Measurements from ENCODE around the gene CRKL. TPM values are rescaled to one million over a fixed set of nuclear protein-coding genes. Genes with fewer than 3 reads are reported as not detected.

CRKL gene
- total and polyA plus RNA-seq, 11 donors, result 22.4 to 64.2 (median 52.9) TPM

DNA sequence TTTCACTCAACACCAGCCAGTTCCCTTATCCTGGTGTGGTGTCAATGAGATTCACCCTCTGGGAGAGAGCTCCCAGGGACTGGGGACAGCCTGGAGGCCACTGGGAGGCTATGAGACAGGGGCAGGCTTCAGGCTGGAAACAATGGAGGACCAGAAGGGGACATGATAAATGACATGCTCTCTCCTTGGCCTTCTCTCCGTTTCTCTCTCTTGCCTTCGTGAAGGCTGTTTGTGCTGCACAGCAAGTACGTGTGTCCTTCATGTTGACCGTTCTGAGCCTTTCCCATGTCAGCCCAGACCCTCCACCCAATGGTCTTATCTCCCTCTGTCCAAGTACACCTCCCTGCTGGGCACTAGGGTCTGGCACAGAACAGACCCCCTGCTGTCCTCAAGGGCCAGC lies 63.3 kb downstream of the CRKL start:
- H3K4me3 ChIP-seq, result no peak overlapping the region
- peaks cover 0 to 3% (median 0%) of the 10 kb centered on the region in 9 donors for H3K27me3 ChIP-seq
- no peak for DNase-seq
- no peak for ATAC-seq
- peaks cover 0 to 17% (median 6%) of the 10 kb centered on the region in 9 donors for H3K36me3 ChIP-seq
- intact Hi-C loops (cut with DNase I), result loop anchor here in 3 of 10 donors (2.0 to 10.0 kb wide), 7 partner anchors 20 to 126 kb away; partner anchors contain the start of genes CRKL (in 1 of the 3), PI4KA (in 1 of the 3) and SNAP29 (in 1 of the 3)
- H3K9me3 ChIP-seq, result peaks cover 0 to 13% (median 2%) of the 10 kb centered on the region in 12 donors
- TF ChIP-seq, protein P1, sequence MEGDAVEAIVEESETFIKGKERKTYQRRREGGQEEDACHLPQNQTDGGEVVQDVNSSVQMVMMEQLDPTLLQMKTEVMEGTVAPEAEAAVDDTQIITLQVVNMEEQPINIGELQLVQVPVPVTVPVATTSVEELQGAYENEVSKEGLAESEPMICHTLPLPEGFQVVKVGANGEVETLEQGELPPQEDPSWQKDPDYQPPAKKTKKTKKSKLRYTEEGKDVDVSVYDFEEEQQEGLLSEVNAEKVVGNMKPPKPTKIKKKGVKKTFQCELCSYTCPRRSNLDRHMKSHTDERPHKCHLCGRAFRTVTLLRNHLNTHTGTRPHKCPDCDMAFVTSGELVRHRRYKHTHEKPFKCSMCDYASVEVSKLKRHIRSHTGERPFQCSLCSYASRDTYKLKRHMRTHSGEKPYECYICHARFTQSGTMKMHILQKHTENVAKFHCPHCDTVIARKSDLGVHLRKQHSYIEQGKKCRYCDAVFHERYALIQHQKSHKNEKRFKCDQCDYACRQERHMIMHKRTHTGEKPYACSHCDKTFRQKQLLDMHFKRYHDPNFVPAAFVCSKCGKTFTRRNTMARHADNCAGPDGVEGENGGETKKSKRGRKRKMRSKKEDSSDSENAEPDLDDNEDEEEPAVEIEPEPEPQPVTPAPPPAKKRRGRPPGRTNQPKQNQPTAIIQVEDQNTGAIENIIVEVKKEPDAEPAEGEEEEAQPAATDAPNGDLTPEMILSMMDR (IDR thresholded peaks at IDR 0.05), result no peak
- TF ChIP-seq POLR2A (IDR thresholded peaks at IDR 0.05), result no peak
- peak overlapping the region in 1 of 12 donors; percentile 94 for H3K27ac ChIP-seq
- H3K4me1 ChIP-seq, result peaks cover 7 to 39% (median 25%) of the 10 kb centered on the region in 12 donors
- WGBS, 4 donors, result 88 to 94% (median 91%) methylated on average over 4 of the region's 4 CpGs

DNA sequence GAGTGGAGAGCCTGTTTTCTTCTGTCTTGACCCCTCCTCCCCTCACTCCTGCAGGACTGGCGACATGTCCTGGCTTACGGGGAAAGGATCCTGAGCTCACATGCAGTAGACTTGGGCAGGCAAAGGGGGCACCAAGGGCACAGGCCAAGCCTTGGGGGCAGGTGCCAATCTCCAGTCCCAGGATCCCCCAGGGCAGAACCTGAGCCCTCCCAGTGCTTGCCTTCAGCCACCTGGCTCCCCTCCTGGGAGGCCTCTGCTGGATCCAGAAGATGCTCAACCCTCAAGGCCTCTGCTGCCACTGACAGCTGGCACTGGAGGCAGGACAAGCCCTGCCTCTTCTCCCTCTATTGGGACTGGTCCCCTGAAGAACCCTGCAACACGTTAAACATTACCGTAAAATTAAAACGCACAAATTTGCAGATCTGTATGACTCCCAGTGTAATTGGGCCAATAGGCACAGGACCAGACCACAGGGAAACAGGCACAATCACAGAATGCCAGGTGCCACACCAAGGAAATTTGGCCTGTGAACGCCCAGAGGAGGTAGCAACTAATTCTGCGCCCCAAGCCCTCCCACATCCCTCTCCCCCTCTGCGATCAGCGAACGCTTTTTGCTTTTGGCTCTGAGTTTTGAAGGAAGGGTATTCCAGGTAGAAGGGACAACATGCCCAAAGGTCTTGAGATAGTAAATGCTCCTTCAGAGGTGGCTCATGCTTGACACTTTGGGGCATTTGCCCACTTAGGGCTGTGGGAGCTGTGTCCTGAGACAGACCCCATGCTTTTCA lies 63.9 kb downstream of the CRKL start:
- Histone ChIP-seq H3K9me3 (peaks cover 0 to 13% (median 2%) of the 10 kb centered on the region in 12 donors), H3K27me3 (peaks cover 0 to 3% (median 0%) of the 10 kb centered on the region in 9 donors), H3K36me3 (peaks cover 0 to 23% (median 10%) of the 10 kb centered on the region in 9 donors), H3K4me1 (peaks cover 7 to 39% (median 25%) of the 10 kb centered on the region in 12 donors), H3K4me3 (peak overlapping the region; percentile 65 to 99 (median 88)), H3K27ac (peak overlapping the region; percentile 22 to 96 (median 94))
- no peak for DNase-seq
- ATAC-seq, result no peak
- WGBS, 4 donors, result 65 to 81% (median 70%) methylated on average over 10 of the region's 10 CpGs
- intact Hi-C loops (cut with DNase I), result loop anchor here in 3 of 10 donors (2.0 to 10.0 kb wide), 7 partner anchors 20 to 126 kb away; partner anchors contain the start of genes CRKL (in 1 of the 3), PI4KA (in 1 of the 3) and SNAP29 (in 1 of the 3)
- TF ChIP-seq, protein P1 (IDR thresholded peaks at IDR 0.05), result no peak
- TF ChIP-seq POLR2A (IDR thresholded peaks at IDR 0.05), result no peak

DNA sequence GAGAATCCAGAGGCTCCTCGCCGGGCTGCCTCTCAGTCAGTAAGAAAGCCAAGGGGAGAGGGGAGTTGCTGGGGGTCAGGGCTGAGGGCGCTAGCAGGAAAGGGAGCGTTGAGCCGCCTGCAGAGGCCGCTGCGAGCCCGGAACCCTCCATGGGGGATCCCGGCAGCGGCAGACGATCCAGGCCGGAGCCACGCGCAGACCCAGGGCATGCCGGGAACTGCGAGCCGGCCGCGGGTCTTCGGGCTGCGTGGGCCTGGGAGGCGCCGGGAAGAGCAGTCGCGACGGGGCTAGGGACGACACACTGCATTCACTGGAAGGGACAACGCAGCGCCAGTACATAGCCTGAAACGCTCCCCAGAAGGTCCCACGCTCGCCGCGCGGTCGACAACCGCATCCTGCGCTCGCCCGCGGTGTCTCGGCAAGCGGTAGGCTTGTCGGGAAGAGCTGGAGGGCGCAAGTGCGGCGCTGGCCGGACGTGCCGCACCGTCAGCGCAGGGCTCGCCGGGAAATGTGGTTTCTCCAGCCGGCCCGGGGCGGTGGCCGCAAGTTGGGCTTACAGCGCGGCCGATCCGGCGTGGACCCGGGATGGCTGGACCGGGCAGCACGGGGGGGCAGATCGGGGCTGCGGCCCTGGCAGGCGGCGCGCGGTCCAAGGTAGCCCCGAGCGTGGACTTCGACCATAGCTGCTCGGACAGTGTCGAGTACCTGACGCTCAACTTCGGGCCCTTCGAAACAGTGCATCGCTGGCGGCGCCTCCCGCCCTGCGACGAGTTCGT lies 64.8 kb downstream of the CRKL start, which contains the start of gene LZTR1:
LZTR1 (plus strand) TSS at position 511 of the 776 bp plus-strand sequence; CDS start at position 586, 75 bp downstream.
- intact Hi-C loops (cut with DNase I), result loop anchor here in 3 of 10 donors (1.0 to 10.0 kb wide), 8 partner anchors 19 to 127 kb away; partner anchors contain the start of genes CRKL (in 1 of the 3), PI4KA (in 1 of the 3) and SNAP29 (in 1 of the 3)
- WGBS, 4 donors, result 0 to 1% (median 1%) methylated on average over 19 to 87 of the region's 87 CpGs
- DNase-seq, result peak; percentile 86 to 91 (median 88)

More for the DNA sequence above, 64.8 kb downstream of the CRKL start, which contains the start of gene LZTR1:
- Histone ChIP-seq H3K36me3 (peaks cover 0 to 30% (median 16%) of the 10 kb centered on the region in 9 donors), H3K27ac (peak within 1 kb of the TSS; percentile 22 to 96 (median 94)), H3K9me3 (peaks cover 0 to 13% (median 2%) of the 10 kb centered on the region in 12 donors), H3K4me1 (peaks cover 7 to 39% (median 25%) of the 10 kb centered on the region in 12 donors), H3K27me3 (peaks cover 0 to 3% (median 0%) of the 10 kb centered on the region in 9 donors), H3K4me3 (peak within 1 kb of the TSS; percentile 65 to 99 (median 88))
- ATAC-seq, result peak; percentile 87 to 96 (median 95)
- peak in 1 of 2 donors; percentile 90 for TF ChIP-seq POLR2A (IDR thresholded peaks at IDR 0.05)
- TF ChIP-seq, protein P1 (IDR thresholded peaks at IDR 0.05), result peak; percentile 38 to 83 (median 60)

All from heart left ventricle (tissue), 16 donors.